Measurements from ENCODE around the gene ASTL. TPM values are rescaled to one million over a fixed set of nuclear protein-coding genes. Genes with fewer than 3 reads are reported as not detected.
A peak's percentile ranks its signal among the peaks of the same experiment; 100 is the strongest.

ASTL gene
- total RNA-seq, 1 donor from 2014 or later = not detected

DNA sequence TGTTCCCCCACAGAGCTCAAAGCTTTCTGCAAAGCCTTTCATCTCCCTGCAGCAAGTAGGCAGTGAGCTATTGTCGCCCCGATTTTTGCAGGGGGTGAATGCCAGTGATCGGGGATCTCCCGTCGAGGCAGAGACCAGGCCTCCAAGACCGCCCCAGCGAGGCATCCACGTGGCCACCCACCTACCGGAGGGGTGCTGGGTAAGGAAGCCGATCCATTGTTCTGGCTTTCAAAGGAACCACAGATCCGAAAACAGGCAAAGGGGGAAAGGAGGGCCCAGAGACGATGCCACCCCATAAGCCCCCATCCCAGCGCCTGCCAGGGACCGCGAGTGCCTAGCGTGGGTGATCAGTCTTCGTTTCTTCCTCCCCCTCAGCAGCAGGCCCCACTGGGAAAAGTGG lies 24.4 kb downstream of the ASTL start:
- peaks cover 15% of the 10 kb centered on the region for H3K27me3 Mint-ChIP-seq (ENCODE audit: low read depth)
- H3K36me3 Mint-ChIP-seq (ENCODE audit: low read depth) = peaks cover 2% of the 10 kb centered on the region
- H3K4me3 Mint-ChIP-seq (ENCODE audit: unreplicated experiment) = no peak overlapping the region
- H3K4me1 Mint-ChIP-seq (ENCODE audit: low read depth) = peaks cover 5% of the 10 kb centered on the region
- no peaks in the 10 kb centered on the region for H3K9me3 Mint-ChIP-seq (ENCODE audit: low read depth)
- peak; percentile 79 for DNase-seq (ENCODE audit: low spot score)
- TF ChIP-seq, protein P1, sequence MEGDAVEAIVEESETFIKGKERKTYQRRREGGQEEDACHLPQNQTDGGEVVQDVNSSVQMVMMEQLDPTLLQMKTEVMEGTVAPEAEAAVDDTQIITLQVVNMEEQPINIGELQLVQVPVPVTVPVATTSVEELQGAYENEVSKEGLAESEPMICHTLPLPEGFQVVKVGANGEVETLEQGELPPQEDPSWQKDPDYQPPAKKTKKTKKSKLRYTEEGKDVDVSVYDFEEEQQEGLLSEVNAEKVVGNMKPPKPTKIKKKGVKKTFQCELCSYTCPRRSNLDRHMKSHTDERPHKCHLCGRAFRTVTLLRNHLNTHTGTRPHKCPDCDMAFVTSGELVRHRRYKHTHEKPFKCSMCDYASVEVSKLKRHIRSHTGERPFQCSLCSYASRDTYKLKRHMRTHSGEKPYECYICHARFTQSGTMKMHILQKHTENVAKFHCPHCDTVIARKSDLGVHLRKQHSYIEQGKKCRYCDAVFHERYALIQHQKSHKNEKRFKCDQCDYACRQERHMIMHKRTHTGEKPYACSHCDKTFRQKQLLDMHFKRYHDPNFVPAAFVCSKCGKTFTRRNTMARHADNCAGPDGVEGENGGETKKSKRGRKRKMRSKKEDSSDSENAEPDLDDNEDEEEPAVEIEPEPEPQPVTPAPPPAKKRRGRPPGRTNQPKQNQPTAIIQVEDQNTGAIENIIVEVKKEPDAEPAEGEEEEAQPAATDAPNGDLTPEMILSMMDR (IDR thresholded peaks at IDR 0.05) = no peak
- H3K27ac Mint-ChIP-seq (ENCODE audit: unreplicated experiment) = no peak overlapping the region

DNA sequence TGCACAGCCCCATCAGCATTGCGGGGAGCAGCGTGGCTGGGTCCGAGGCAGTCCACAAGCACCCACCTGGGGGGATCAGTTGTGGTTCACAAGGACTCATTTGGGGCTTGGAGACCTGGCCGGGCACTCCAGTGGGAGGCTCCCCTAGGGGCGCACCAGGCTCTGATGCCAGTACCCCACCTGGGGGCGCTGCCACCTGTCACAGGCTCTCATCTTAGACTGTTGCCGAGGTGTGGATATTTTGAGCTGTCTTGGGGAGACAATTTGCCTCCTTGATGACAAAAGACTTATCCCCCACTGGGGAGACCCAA lies 25.0 kb downstream of the ASTL start:
- Mint-ChIP-seq H3K9me3 (ENCODE audit: low read depth) (no peaks in the 10 kb centered on the region), H3K36me3 (ENCODE audit: low read depth) (peaks cover 2% of the 10 kb centered on the region), H3K27ac (ENCODE audit: unreplicated experiment) (no peak overlapping the region), H3K4me3 (ENCODE audit: unreplicated experiment) (no peak overlapping the region), H3K4me1 (ENCODE audit: low read depth) (peaks cover 11% of the 10 kb centered on the region), H3K27me3 (ENCODE audit: low read depth) (peaks cover 12% of the 10 kb centered on the region)
- DNase-seq (ENCODE audit: low spot score) = no peak
- TF ChIP-seq, protein P1 (IDR thresholded peaks at IDR 0.05) = no peak

DNA sequence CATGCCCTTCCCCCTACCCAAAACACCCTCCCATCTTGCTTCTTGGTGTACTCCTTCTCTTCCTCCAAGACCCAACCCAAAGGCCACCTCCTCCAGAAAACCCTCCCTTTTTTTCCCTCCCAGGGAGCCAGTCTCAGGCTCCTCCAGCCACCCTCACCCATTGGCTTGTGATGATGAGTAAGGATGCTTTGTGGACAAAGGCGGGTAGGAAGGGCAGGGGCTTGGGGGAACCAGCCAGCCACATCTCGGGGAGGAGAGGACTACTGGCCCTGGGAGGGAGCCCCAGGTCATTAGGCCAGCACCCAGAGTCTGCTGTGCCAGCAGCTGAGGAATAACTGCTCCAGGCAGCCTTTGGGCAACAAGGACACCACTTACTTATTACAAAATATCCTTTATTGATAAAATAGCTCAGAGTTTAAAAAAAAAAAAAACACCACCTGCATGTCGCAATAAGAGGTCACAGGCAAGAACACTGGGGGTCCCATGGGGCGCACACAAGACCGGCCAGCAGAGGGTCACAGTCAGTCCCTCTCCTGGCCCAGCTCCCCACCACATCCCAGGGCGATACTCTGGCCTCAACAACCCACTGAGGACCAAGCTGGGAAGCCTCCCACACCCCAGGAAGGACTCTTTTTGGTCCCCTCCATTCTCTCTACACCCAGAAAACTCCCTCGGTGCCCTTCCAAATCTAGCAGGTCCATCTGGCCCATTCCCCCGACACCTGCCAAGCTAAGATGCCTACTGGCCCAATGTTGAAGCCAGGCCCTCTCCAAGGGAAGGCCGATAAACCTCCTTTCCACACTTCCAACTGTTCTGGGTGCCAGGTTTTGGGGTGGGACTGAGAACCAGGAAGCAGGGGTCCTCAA lies 25.6 kb downstream of the ASTL start:
- Mint-ChIP-seq H3K4me3 (ENCODE audit: unreplicated experiment) (no peak overlapping the region), H3K27ac (ENCODE audit: unreplicated experiment) (no peak overlapping the region), H3K27me3 (ENCODE audit: low read depth) (peaks cover 8% of the 10 kb centered on the region), H3K9me3 (ENCODE audit: low read depth) (no peaks in the 10 kb centered on the region), H3K36me3 (ENCODE audit: low read depth) (peaks cover 2% of the 10 kb centered on the region), H3K4me1 (ENCODE audit: low read depth) (peaks cover 12% of the 10 kb centered on the region)
- TF ChIP-seq, protein P1 (IDR thresholded peaks at IDR 0.05) = no peak
- peak; percentile 68 for DNase-seq (ENCODE audit: low spot score)

DNA sequence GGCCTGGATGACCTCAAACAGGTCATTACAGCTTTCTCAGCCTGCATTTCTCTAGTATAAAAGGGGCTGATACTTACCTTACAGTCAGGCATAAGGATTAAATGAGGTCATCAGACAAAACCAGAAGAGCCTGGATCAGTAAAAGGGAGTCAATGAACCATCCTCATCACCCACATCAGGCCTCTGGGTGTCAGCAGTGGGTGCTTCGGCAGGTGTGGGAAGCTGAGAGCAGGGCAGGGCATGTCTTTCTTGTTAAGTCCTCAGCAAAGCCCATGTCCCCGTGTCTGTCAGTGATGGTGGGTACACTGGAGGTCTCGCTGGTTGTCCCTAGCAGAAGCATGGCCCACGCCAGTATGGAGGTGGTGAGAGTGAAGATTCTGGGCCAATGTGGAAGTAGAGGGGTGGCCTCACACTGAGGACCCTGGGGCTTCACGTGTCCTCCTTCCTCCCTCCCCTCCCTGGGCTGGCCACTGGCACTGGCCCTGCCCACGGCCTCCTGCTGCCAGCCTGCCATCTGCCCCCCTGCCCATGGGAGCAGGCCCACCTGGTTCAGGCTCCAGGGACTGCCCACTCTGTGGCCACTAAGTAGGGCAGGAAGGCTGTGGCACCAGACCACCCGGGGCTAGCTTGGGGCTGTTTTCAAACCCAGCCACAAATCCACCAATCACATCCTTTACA lies 26.3 kb downstream of the ASTL start:
- DNase-seq (ENCODE audit: low spot score) = peak; percentile 82
- Mint-ChIP-seq H3K36me3 (ENCODE audit: low read depth) (peaks cover 2% of the 10 kb centered on the region), H3K4me3 (ENCODE audit: unreplicated experiment) (no peak overlapping the region), H3K4me1 (ENCODE audit: low read depth) (peaks cover 12% of the 10 kb centered on the region), H3K27ac (ENCODE audit: unreplicated experiment) (no peak overlapping the region), H3K27me3 (ENCODE audit: low read depth) (peaks cover 7% of the 10 kb centered on the region), H3K9me3 (ENCODE audit: low read depth) (no peaks in the 10 kb centered on the region)
- TF ChIP-seq, protein P1 (IDR thresholded peaks at IDR 0.05) = no peak

DNA sequence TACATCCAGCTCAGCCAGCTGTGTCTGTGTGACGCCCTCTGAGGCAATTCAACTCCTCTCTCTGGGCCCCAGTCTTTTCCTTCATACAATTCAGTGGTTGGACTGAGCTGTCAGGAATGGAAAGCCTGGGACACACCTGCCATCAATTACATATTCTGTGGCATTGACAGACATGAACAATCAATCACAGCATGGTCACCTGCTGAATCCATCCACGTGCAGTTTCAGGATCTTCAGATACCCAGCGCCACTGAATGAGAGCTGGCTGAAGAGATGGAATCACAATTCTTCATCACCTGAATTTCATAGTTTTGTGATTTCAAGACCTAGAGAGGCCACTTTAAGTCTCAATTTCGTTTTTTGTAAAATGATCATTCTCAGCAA lies 27.1 kb downstream of the ASTL start:
- TF ChIP-seq, protein P1 (IDR thresholded peaks at IDR 0.05) = no peak
- no peak overlapping the region for H3K4me3 Mint-ChIP-seq (ENCODE audit: unreplicated experiment)

More for the DNA sequence above, 27.1 kb downstream of the ASTL start:
- Mint-ChIP-seq H3K27me3 (ENCODE audit: low read depth) (peaks cover 7% of the 10 kb centered on the region), H3K9me3 (ENCODE audit: low read depth) (no peaks in the 10 kb centered on the region), H3K27ac (ENCODE audit: unreplicated experiment) (no peak overlapping the region), H3K4me1 (ENCODE audit: low read depth) (peaks cover 12% of the 10 kb centered on the region), H3K36me3 (ENCODE audit: low read depth) (peaks cover 2% of the 10 kb centered on the region)
- no peak for DNase-seq (ENCODE audit: low spot score)

Data from chondrocyte (in vitro differentiated cells).